Measurements from ENCODE around the gene SLC6A11. TPM values are rescaled to one million over a fixed set of nuclear protein-coding genes. Genes with fewer than 3 reads are reported as not detected.

The SLC6A11 gene
- total RNA-seq, 1 donor: not detected

DNA sequence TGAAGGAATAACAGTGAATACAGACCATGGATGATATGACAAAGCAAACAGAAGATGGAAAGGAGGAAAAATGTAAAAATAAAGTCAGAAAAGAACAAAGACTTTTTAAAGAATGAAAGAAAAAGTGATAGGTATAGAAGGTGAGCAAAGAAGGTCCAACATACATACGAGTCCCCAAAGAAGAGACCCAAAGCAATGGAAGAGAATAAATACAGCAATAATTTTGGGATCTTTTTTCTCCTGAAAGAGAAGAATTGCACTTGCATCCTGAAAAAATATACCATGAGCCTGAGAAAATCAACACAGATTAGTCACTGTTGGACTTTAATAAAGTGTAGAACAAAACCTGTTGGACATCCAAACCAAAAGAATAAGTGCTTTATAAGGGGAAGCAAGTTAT is 91.2 kb downstream of the SLC6A11 start:
- no peak overlapping the region for H3K4me3 ChIP-seq (ENCODE audit: insufficient read depth, low read length)
- H3K79me2 ChIP-seq (ENCODE audit: insufficient read depth, low read length): no peaks in the 10 kb centered on the region
- no peaks in the 10 kb centered on the region for H3K9me3 ChIP-seq (ENCODE audit: low read depth, low read length)
- H3K4me2 ChIP-seq (ENCODE audit: insufficient read depth, low read length): no peak overlapping the region
- peaks cover 6% of the 10 kb centered on the region for H3K27me3 ChIP-seq (ENCODE audit: insufficient read depth, low read length)
- H3K27ac ChIP-seq (ENCODE audit: low read depth, low read length): no peak overlapping the region
- no peak overlapping the region for H2AFZ ChIP-seq (ENCODE audit: low read length)
- DNase-seq (ENCODE audit: insufficient read length, low spot score, missing footprints): no peak
- H4K20me1 ChIP-seq (ENCODE audit: insufficient read depth, low read length): no peaks in the 10 kb centered on the region
- TF ChIP-seq, protein P1, sequence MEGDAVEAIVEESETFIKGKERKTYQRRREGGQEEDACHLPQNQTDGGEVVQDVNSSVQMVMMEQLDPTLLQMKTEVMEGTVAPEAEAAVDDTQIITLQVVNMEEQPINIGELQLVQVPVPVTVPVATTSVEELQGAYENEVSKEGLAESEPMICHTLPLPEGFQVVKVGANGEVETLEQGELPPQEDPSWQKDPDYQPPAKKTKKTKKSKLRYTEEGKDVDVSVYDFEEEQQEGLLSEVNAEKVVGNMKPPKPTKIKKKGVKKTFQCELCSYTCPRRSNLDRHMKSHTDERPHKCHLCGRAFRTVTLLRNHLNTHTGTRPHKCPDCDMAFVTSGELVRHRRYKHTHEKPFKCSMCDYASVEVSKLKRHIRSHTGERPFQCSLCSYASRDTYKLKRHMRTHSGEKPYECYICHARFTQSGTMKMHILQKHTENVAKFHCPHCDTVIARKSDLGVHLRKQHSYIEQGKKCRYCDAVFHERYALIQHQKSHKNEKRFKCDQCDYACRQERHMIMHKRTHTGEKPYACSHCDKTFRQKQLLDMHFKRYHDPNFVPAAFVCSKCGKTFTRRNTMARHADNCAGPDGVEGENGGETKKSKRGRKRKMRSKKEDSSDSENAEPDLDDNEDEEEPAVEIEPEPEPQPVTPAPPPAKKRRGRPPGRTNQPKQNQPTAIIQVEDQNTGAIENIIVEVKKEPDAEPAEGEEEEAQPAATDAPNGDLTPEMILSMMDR (IDR thresholded peaks at IDR 0.05; ENCODE audit: extremely low read depth, low read depth, low read length): no peak
- H3K4me1 ChIP-seq (ENCODE audit: insufficient read depth, low read length): no peaks in the 10 kb centered on the region
- H3K36me3 ChIP-seq (ENCODE audit: insufficient read depth, low read length): no peaks in the 10 kb centered on the region

DNA sequence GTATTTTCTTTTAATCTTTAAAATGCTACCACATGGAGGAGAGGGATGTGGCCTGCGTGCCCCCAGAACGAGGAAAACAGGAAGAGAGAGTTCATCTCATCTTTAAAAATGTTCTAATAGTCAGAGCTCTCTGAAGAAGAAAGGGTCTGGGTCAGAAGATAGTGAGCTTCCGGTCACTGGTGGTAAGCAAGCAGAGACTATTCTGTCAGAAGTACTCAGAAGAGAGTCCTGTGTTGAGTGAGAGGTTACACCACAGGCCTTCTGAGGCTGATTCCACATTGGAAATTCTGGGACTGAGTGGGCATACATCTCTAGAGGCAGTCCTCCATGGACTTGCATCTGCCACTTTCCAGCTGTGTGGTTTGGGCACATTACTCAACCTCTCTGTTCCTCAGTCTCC is 94.3 kb downstream of the SLC6A11 start:
- TF ChIP-seq, protein P1 (IDR thresholded peaks at IDR 0.05; ENCODE audit: extremely low read depth, low read depth, low read length): no peak
- H3K9me3 ChIP-seq (ENCODE audit: low read depth, low read length): no peaks in the 10 kb centered on the region

DNA sequence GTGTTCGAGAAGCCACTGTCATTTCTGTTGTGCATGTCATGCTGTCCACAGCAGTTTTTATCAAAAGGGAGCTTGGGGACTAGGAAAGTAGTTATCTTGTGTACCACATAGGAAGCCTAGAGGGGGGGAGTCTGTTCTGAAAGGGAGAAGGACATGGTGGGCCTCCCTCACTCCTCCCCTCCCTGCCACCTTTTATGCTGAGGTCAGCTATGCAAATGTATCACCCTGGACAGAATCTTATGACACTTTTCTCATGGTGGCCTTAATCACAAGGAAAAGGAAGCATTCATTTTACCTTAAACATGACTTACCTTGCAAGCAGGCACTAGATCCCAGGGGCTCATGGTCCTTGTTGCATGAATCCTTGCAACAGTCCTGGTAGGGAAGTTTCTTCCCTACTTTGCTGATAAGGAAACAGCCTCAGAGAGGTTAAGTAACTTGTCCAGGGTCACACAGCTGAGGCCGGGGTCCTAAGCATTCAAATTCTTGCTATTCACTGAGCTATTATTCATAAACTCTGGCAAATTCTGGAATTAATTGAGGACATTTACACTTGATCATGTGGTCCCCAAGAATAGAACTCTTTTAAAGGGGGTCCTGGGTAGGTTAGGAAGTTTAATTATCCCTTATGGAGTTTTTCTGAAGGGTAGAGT is 95.4 kb downstream of the SLC6A11 start:
- Histone ChIP-seq H3K79me2 (ENCODE audit: insufficient read depth, low read length) (no peaks in the 10 kb centered on the region), H3K4me2 (ENCODE audit: insufficient read depth, low read length) (no peak overlapping the region)
- TF ChIP-seq, protein P1 (IDR thresholded peaks at IDR 0.05; ENCODE audit: extremely low read depth, low read depth, low read length): no peak

More for the DNA sequence above, 94.3 kb downstream of the SLC6A11 start:
- H3K79me2 ChIP-seq (ENCODE audit: insufficient read depth, low read length): no peaks in the 10 kb centered on the region
- H3K4me1 ChIP-seq (ENCODE audit: insufficient read depth, low read length): no peaks in the 10 kb centered on the region
- H3K27ac ChIP-seq (ENCODE audit: low read depth, low read length): no peak overlapping the region
- peaks cover 6% of the 10 kb centered on the region for H3K27me3 ChIP-seq (ENCODE audit: insufficient read depth, low read length)
- H3K36me3 ChIP-seq (ENCODE audit: insufficient read depth, low read length): no peaks in the 10 kb centered on the region
- DNase-seq (ENCODE audit: insufficient read length, low spot score, missing footprints): no peak
- no peak overlapping the region for H3K4me3 ChIP-seq (ENCODE audit: insufficient read depth, low read length)
- no peak overlapping the region for H3K4me2 ChIP-seq (ENCODE audit: insufficient read depth, low read length)
- no peaks in the 10 kb centered on the region for H4K20me1 ChIP-seq (ENCODE audit: insufficient read depth, low read length)
- no peak overlapping the region for H2AFZ ChIP-seq (ENCODE audit: low read length)

DNA sequence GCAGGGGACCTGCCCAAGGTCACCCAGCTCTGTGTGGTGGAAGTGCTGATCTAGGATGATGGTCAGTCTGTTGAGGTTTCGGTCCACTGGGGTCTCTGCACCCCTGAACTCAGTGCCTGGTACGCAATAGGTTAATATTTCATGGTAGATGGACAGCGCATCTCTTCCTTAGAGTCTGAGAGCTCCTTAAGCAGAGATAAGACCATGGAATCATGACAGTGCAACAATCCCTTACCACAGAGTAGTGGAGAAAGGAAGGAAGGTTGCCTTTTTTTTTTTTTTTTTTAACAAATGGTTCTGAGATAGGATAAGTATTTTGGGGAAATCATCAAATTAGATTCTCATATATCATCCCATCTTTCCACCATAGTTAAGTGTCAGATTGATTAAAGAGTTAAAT is 96.8 kb downstream of the SLC6A11 start:
- Histone ChIP-seq H3K4me3 (ENCODE audit: insufficient read depth, low read length) (no peak overlapping the region), H3K79me2 (ENCODE audit: insufficient read depth, low read length) (no peaks in the 10 kb centered on the region), H3K9me3 (ENCODE audit: low read depth, low read length) (no peaks in the 10 kb centered on the region), H3K27ac (ENCODE audit: low read depth, low read length) (no peak overlapping the region), H3K4me2 (ENCODE audit: insufficient read depth, low read length) (no peak overlapping the region), H3K4me1 (ENCODE audit: insufficient read depth, low read length) (no peaks in the 10 kb centered on the region), H2AFZ (ENCODE audit: low read length) (no peak overlapping the region), H3K36me3 (ENCODE audit: insufficient read depth, low read length) (no peaks in the 10 kb centered on the region), H3K27me3 (ENCODE audit: insufficient read depth, low read length) (peaks cover 10% of the 10 kb centered on the region), H4K20me1 (ENCODE audit: insufficient read depth, low read length) (no peaks in the 10 kb centered on the region)
- DNase-seq (ENCODE audit: insufficient read length, low spot score, missing footprints): no peak
- TF ChIP-seq, protein P1 (IDR thresholded peaks at IDR 0.05; ENCODE audit: extremely low read depth, low read depth, low read length): no peak

More for the DNA sequence above, 95.4 kb downstream of the SLC6A11 start:
- DNase-seq (ENCODE audit: insufficient read length, low spot score, missing footprints): no peak
- Histone ChIP-seq H3K4me1 (ENCODE audit: insufficient read depth, low read length) (no peaks in the 10 kb centered on the region), H4K20me1 (ENCODE audit: insufficient read depth, low read length) (no peaks in the 10 kb centered on the region), H3K27ac (ENCODE audit: low read depth, low read length) (no peak overlapping the region), H3K4me3 (ENCODE audit: insufficient read depth, low read length) (no peak overlapping the region), H3K27me3 (ENCODE audit: insufficient read depth, low read length) (peaks cover 8% of the 10 kb centered on the region), H3K9me3 (ENCODE audit: low read depth, low read length) (no peaks in the 10 kb centered on the region), H2AFZ (ENCODE audit: low read length) (no peak overlapping the region), H3K36me3 (ENCODE audit: insufficient read depth, low read length) (no peaks in the 10 kb centered on the region)
